ENCODE results near the gene RPL19.
A peak's percentile ranks its signal among the peaks of the same experiment; 100 is the strongest.

Gene RPL19

GRCh38 chr17:39173526-39174274, 26.4 kb upstream of the RPL19 start:
- no peak for DNase-seq

GRCh38 chr17:39174920-39175694, 25.0 kb upstream of the RPL19 start:
- DNase-seq, result peak; percentile 73

- no peak for DNase-seq
Measured at GRCh38 chr17:39175695-39176093, 24.4 kb upstream of the RPL19 start.

- no peak for DNase-seq
Measured at GRCh38 chr17:39177256-39177655, 22.8 kb upstream of the RPL19 start.

GRCh38 chr17:39178536-39178935, 21.5 kb upstream of the RPL19 start:
- no peak for DNase-seq

GRCh38 chr17:39181303-39181702, 18.8 kb upstream of the RPL19 start:
- no peak for DNase-seq

- no peak for DNase-seq
Measured at GRCh38 chr17:39183045-39183444, 17.0 kb upstream of the RPL19 start.

GRCh38 chr17:39183720-39184119, 16.4 kb upstream of the RPL19 start:
- no peak for DNase-seq

- no peak for DNase-seq
Measured at GRCh38 chr17:39186481-39187002, 13.5 kb upstream of the RPL19 start.

- no peak for DNase-seq
Measured at GRCh38 chr17:39187152-39187830, 12.8 kb upstream of the RPL19 start.

GRCh38 chr17:39191750-39192510, 8.2 kb upstream of the RPL19 start:
- DNase-seq, result no peak

GRCh38 chr17:39192901-39193300, 7.2 kb upstream of the RPL19 start:
- DNase-seq, result no peak

GRCh38 chr17:39193346-39193745, 6.7 kb upstream of the RPL19 start:
- no peak for DNase-seq

GRCh38 chr17:39194089-39194984, 5.7 kb upstream of the RPL19 start:
- DNase-seq, result no peak

- no peak for DNase-seq
Measured at GRCh38 chr17:39194985-39195524, 5.0 kb upstream of the RPL19 start.

GRCh38 chr17:39195568-39196160, 4.4 kb upstream of the RPL19 start:
- DNase-seq, result no peak

GRCh38 chr17:39196241-39196807, 3.8 kb upstream of the RPL19 start:
- no peak for DNase-seq

GRCh38 chr17:39196808-39197291, 3.2 kb upstream of the RPL19 start:
- DNase-seq, result no peak

GRCh38 chr17:39197380-39198185, 2.5 kb upstream of the RPL19 start, which contains the start of gene CACNB1:
CACNB1 (minus strand) TSS chr17:39197669; CDS start chr17:39197495, 174 bp downstream.
- peak; percentile 80 for DNase-seq

All from NCI-H2171 (cell line).